Thyroid gland (tissue), 4 donors: ENCODE results near the gene PARD3B. TPM values are rescaled to one million over a fixed set of nuclear protein-coding genes. Genes with fewer than 3 reads are reported as not detected.

ENCODE experiments used
- DNase-seq, 2 donors: peaks; one replicate each; pipeline ENCODE4 v3.0.0-alpha.2; 2019
- H3K27ac ChIP-seq, 3 donors: fragments of 200-600 bp; sonication (generic); 1 replicate in 2 of 3; 2 replicates in 1 of 3; pipeline ENCODE4 v1.5.1; 2016 to 2019; ENCODE audit warnings: mild to moderate bottlenecking in 1 of 3, moderate library complexity in 1 of 3
- H3K27me3 ChIP-seq: fragments of 200-600 bp; sonication (generic); one replicate; pipeline ENCODE4 v1.5.1; 2019
- H3K36me3 ChIP-seq, 2 donors: fragments of 200-600 bp; sonication (generic); one replicate each; pipeline ENCODE4 v1.5.1; 2016 to 2019
- H3K4me1 ChIP-seq, 2 donors: fragments of 200-600 bp; sonication (generic); one replicate each; pipeline ENCODE4 v1.5.1; 2017 to 2019
- H3K4me3 ChIP-seq, 3 donors: fragments of 200-600 bp; sonication (generic); replicated peaks in 1 of 3; 1 replicate in 2 of 3; 2 replicates in 1 of 3; pipeline ENCODE4 v1.5.1; 2016; ENCODE audit warnings: mild to moderate bottlenecking in 1 of 3
- H3K9me3 ChIP-seq: fragments of 200-600 bp; sonication (generic); one replicate; pipeline ENCODE4 v1.5.1; 2017
- POLR2A ChIP-seq, 2 donors: fragments of 450-650 bp; IDR thresholded peaks; one replicate each; pipeline ENCODE4 v1.6.1; 2017; ENCODE audit warnings: antibody characterized with exemption in 2 of 2, mild to moderate bottlenecking in 2 of 2, moderate library complexity in 1 of 2
- WGBS, 2 donors: methylation state at CpG; one replicate each; pipeline ENCODE4 v1.1.5; 2017; 5-methylcytosine and 5-hydroxymethylcytosine counted together
- intact Hi-C: fragments of 100-400 bp; cut with DNase I; formaldehyde crosslinking; loops from one replicate; pipeline ENCODE4 v1.15.1; 2023
- total RNA-seq, 4 donors: library from RNA; depleted of rRNA; stranded (reverse); fragments of >200 nt; gene quantifications; one replicate each; pipeline ENCODE4 v1.2.3, GENCODE V29; 2016
- TF ChIP-seq, protein P1 (sequence below), 6 experiments: fragments of 200-600 bp in 3 of 6; fragments of 450-650 bp in 3 of 6; sonication (generic) in 3 of 6; IDR thresholded peaks; one replicate each; pipeline ENCODE4 v1.5.1; 2016 to 2019; ENCODE audit warnings: antibody characterized with exemption in 6 of 6, mild to moderate bottlenecking in 2 of 6, inconsistent platforms in 1 of 6, moderate library complexity in 1 of 6

PARD3B gene
- total RNA-seq, 4 donors from 2014 or later = 27.0 to 43.4 (median 34.6) TPM

DNA sequence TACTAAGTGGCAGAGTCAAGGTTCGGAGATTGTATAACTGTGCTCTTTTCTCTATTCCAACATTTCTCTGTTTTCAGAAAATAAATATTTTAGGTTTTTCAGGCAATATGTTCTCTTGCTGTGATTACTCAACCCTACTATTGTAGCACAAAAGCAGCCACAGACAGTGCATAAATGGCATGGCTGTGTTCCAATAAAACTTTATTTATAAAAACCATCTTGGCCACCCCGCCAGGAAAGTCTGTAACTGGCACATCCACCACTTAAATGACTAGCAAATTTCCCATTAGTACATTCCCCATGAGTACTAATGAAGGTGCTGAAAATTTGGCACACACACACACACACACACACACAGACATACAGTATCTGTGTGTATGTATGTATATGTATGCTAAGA, 30.8 kb upstream of the PARD3B start:
- no peak overlapping the region for H3K27ac ChIP-seq
- H3K9me3 ChIP-seq = no peaks in the 10 kb centered on the region
- H3K36me3 ChIP-seq = no peaks in the 10 kb centered on the region
- DNase-seq = no peak
- H3K27me3 ChIP-seq = no peaks in the 10 kb centered on the region
- intact Hi-C loops = no loop called here
- H3K4me3 ChIP-seq = no peak overlapping the region
- no peaks in the 10 kb centered on the region for H3K4me1 ChIP-seq
- 96 to 97% methylated on average over 2 of the region's 2 CpGs for WGBS, 2 donors
- TF ChIP-seq POLR2A (IDR thresholded peaks at IDR 0.05) = no peak
- TF ChIP-seq, protein P1, sequence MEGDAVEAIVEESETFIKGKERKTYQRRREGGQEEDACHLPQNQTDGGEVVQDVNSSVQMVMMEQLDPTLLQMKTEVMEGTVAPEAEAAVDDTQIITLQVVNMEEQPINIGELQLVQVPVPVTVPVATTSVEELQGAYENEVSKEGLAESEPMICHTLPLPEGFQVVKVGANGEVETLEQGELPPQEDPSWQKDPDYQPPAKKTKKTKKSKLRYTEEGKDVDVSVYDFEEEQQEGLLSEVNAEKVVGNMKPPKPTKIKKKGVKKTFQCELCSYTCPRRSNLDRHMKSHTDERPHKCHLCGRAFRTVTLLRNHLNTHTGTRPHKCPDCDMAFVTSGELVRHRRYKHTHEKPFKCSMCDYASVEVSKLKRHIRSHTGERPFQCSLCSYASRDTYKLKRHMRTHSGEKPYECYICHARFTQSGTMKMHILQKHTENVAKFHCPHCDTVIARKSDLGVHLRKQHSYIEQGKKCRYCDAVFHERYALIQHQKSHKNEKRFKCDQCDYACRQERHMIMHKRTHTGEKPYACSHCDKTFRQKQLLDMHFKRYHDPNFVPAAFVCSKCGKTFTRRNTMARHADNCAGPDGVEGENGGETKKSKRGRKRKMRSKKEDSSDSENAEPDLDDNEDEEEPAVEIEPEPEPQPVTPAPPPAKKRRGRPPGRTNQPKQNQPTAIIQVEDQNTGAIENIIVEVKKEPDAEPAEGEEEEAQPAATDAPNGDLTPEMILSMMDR (IDR thresholded peaks at IDR 0.05) = no peak

DNA sequence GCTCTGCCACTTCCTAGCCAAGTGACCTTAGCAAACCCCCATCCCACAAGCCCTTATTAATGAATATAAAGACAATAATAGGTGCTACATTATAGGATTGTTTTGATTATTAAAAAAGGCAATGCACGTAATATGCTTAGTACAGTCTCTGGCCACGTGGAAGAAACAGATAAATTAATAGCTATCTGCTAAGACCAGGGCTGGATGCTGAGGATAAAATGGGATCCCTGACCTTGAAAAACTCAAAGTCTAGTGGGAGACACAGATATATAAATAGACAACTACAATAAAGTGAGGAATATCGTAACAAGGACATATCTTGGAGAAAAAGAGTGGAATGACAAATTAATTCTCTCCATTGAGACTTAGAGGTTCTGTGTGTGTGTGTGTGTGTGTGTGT, 29.9 kb upstream of the PARD3B start:
- no peak for TF ChIP-seq POLR2A (IDR thresholded peaks at IDR 0.05)
- TF ChIP-seq, protein P1 (IDR thresholded peaks at IDR 0.05) = no peak
- WGBS, 2 donors = 81 to 89% methylated on average over 3 of the region's 3 CpGs
- H3K27ac ChIP-seq = no peak overlapping the region
- no peak overlapping the region for H3K4me3 ChIP-seq
- H3K36me3 ChIP-seq = no peaks in the 10 kb centered on the region
- intact Hi-C loops = no loop called here
- H3K9me3 ChIP-seq = no peaks in the 10 kb centered on the region
- H3K4me1 ChIP-seq = no peaks in the 10 kb centered on the region
- no peak for DNase-seq
- no peaks in the 10 kb centered on the region for H3K27me3 ChIP-seq

DNA sequence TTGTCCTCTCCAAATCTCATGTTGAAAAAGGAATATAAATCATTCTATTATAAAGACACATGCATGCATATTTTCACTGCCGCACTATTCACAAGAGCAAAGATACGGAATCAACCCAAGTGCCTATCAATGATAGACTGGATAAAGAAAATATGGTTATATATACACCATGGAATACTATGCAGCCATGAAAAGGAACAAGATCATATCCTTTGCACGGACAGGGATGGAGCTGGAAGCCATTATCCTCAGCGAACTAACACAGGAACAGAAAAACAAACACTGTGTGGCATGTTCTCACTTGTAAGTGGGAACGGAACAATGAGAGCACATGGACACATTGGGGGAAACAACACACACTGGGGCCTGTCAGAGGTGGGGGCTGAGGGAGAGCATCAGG, 28.1 kb upstream of the PARD3B start:
- no peak for DNase-seq
- intact Hi-C loops = no loop called here
- Histone ChIP-seq H3K27ac (no peak overlapping the region), H3K27me3 (no peaks in the 10 kb centered on the region), H3K9me3 (no peaks in the 10 kb centered on the region), H3K36me3 (no peaks in the 10 kb centered on the region), H3K4me1 (no peaks in the 10 kb centered on the region), H3K4me3 (no peak overlapping the region)
- TF ChIP-seq, protein P1 (IDR thresholded peaks at IDR 0.05) = no peak
- TF ChIP-seq POLR2A (IDR thresholded peaks at IDR 0.05) = no peak
- WGBS, 2 donors = 80 to 94% methylated on average over 5 of the region's 5 CpGs

DNA sequence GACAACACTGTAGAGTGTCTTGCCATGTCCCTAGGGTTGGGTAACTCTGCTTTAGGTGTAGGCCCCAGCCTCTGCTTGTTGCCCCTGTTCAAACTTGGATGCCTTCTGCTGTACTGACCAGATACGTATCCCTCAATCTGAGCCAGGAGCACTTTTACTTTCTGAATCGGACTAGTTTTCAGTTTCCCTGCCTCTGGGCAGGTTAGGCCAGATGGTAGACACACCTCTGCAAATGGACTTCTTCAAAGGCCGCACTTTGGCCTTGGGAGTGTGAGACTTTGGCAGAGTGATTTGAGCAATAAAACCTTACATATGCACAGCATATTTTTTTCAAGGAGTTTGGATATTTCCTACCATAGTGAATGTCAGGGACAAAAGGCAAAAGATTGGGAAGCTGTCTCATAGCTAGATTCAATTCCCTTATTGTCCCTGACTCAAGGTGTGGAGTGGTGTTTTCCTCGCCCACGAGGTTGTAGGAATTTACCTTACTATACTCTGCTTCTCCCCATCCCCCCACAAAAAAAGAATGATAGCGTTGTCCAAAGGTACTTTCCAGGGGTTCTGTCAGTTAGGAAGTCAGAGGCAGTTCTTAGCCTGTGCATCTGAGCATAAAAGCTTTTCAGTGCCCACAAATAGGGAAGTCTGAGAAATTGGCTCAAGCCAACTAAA, 15.3 kb upstream of the PARD3B start:
- Histone ChIP-seq H3K36me3 (no peaks in the 10 kb centered on the region), H3K9me3 (no peaks in the 10 kb centered on the region), H3K4me3 (no peak overlapping the region), H3K4me1 (no peaks in the 10 kb centered on the region), H3K27ac (no peak overlapping the region), H3K27me3 (no peaks in the 10 kb centered on the region)
- intact Hi-C loops = no loop called here
- TF ChIP-seq, protein P1 (IDR thresholded peaks at IDR 0.05) = no peak
- no peak for TF ChIP-seq POLR2A (IDR thresholded peaks at IDR 0.05)
- WGBS, 2 donors = 64 to 80% methylated on average over 6 of the region's 6 CpGs
- no peak for DNase-seq

DNA sequence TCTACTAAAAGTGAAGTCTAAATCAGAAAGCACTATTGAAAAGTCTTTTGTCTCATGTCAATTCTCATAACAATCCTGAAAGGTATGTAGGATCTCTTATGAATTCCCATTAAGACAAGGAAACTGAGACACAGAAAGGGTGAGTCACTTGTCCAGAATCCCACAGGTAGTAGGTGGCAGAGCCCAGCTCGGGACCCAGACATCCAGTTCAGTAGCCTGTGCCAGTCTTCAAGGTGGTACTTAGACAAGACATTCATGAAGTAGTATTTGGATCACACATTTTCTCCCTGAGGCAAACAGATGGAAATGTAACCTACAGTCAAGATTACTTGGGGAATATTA, 14.8 kb upstream of the PARD3B start:
- no peak overlapping the region for H3K27ac ChIP-seq
- 58 to 59% methylated on average over 1 of the region's 1 CpG for WGBS, 2 donors
- no peaks in the 10 kb centered on the region for H3K4me1 ChIP-seq
- H3K4me3 ChIP-seq = no peak overlapping the region
- no peak for DNase-seq
- H3K36me3 ChIP-seq = no peaks in the 10 kb centered on the region
- H3K9me3 ChIP-seq = no peaks in the 10 kb centered on the region
- TF ChIP-seq, protein P1 (IDR thresholded peaks at IDR 0.05) = no peak
- TF ChIP-seq POLR2A (IDR thresholded peaks at IDR 0.05) = no peak
- intact Hi-C loops = no loop called here
- no peaks in the 10 kb centered on the region for H3K27me3 ChIP-seq
